Thyroid gland (tissue), 4 donors: ENCODE results near the gene SVIL. TPM values are rescaled to one million over a fixed set of nuclear protein-coding genes. Genes with fewer than 3 reads are reported as not detected.
"Not testable (repeated sequence)": the region's sequence is repeated elsewhere in the genome, so short reads cannot be mapped to it uniquely, and the experiment has no call there.

Experiments
- DNase-seq, 2 donors: peaks; one replicate each; pipeline ENCODE4 v3.0.0-alpha.2; 2019
- H3K27ac ChIP-seq, 3 donors: fragments of 200-600 bp; sonication (generic); 1 replicate in 2 of 3; 2 replicates in 1 of 3; pipeline ENCODE4 v1.5.1; 2016 to 2019; ENCODE audit warnings: mild to moderate bottlenecking in 1 of 3, moderate library complexity in 1 of 3
- H3K27me3 ChIP-seq: fragments of 200-600 bp; sonication (generic); one replicate; pipeline ENCODE4 v1.5.1; 2019
- H3K36me3 ChIP-seq, 2 donors: fragments of 200-600 bp; sonication (generic); one replicate each; pipeline ENCODE4 v1.5.1; 2016 to 2019
- H3K4me1 ChIP-seq, 2 donors: fragments of 200-600 bp; sonication (generic); one replicate each; pipeline ENCODE4 v1.5.1; 2017 to 2019
- H3K4me3 ChIP-seq, 3 donors: fragments of 200-600 bp; sonication (generic); replicated peaks in 1 of 3; 1 replicate in 2 of 3; 2 replicates in 1 of 3; pipeline ENCODE4 v1.5.1; 2016; ENCODE audit warnings: mild to moderate bottlenecking in 1 of 3
- H3K9me3 ChIP-seq: fragments of 200-600 bp; sonication (generic); one replicate; pipeline ENCODE4 v1.5.1; 2017
- POLR2A ChIP-seq, 2 donors: fragments of 450-650 bp; IDR thresholded peaks; one replicate each; pipeline ENCODE4 v1.6.1; 2017; ENCODE audit warnings: antibody characterized with exemption in 2 of 2, mild to moderate bottlenecking in 2 of 2, moderate library complexity in 1 of 2
- WGBS, 2 donors: methylation state at CpG; one replicate each; pipeline ENCODE4 v1.1.5; 2017; 5-methylcytosine and 5-hydroxymethylcytosine counted together
- intact Hi-C: fragments of 100-400 bp; cut with DNase I; formaldehyde crosslinking; loops from one replicate; pipeline ENCODE4 v1.15.1; 2023
- total RNA-seq, 4 donors: library from RNA; depleted of rRNA; stranded (reverse); fragments of >200 nt; gene quantifications; one replicate each; pipeline ENCODE4 v1.2.3, GENCODE V29; 2016
- TF ChIP-seq, protein P1 (sequence below), 6 experiments: fragments of 200-600 bp in 3 of 6; fragments of 450-650 bp in 3 of 6; sonication (generic) in 3 of 6; IDR thresholded peaks; one replicate each; pipeline ENCODE4 v1.5.1; 2016 to 2019; ENCODE audit warnings: antibody characterized with exemption in 6 of 6, mild to moderate bottlenecking in 2 of 6, inconsistent platforms in 1 of 6, moderate library complexity in 1 of 6

Gene SVIL
- total RNA-seq, 4 donors from 2014 or later = 59.9 to 211 (median 134) TPM

DNA sequence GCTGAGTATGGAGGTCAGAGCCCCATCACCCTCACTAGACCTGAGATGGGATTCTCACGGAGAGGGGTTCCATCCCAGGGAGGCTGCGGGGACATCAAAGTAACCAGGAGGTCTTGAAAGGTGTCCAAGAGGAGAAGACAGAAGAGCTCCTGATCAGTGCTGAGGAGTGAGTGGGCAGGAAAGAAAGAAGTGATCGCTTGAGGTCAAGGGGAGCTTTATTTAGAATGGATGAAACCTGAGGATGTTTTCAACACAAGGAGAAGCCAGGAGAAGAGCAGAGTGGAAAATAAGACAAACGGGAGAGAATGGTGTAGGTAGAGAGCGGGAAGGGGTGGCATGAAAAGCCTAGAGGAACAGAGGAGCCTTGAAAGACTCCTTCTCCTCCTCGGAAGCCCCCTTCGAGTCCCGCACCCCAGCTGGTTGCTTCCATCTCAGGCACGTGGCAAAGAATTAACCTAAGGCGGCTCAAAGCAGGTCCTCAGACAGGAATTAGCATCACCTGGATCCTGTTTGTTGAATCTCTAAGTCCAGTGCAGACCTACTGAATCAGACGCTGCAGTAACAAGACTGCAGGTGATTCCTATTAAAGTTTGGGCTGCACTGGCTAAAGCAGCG is 5.8 kb downstream of the SVIL start:
- no peak overlapping the region for H3K27ac ChIP-seq
- peaks cover 19 to 23% of the 10 kb centered on the region in 2 donors for H3K4me1 ChIP-seq
- no peak for DNase-seq
- H3K4me3 ChIP-seq = no peak overlapping the region
- H3K9me3 ChIP-seq = no peaks in the 10 kb centered on the region
- no peaks in the 10 kb centered on the region for H3K27me3 ChIP-seq
- intact Hi-C loops = no loop called here
- H3K36me3 ChIP-seq = no peaks in the 10 kb centered on the region
- TF ChIP-seq, protein P1, sequence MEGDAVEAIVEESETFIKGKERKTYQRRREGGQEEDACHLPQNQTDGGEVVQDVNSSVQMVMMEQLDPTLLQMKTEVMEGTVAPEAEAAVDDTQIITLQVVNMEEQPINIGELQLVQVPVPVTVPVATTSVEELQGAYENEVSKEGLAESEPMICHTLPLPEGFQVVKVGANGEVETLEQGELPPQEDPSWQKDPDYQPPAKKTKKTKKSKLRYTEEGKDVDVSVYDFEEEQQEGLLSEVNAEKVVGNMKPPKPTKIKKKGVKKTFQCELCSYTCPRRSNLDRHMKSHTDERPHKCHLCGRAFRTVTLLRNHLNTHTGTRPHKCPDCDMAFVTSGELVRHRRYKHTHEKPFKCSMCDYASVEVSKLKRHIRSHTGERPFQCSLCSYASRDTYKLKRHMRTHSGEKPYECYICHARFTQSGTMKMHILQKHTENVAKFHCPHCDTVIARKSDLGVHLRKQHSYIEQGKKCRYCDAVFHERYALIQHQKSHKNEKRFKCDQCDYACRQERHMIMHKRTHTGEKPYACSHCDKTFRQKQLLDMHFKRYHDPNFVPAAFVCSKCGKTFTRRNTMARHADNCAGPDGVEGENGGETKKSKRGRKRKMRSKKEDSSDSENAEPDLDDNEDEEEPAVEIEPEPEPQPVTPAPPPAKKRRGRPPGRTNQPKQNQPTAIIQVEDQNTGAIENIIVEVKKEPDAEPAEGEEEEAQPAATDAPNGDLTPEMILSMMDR (IDR thresholded peaks at IDR 0.05) = no peak
- TF ChIP-seq POLR2A (IDR thresholded peaks at IDR 0.05) = no peak
- WGBS, 2 donors = 93 to 95% methylated on average over 12 of the region's 12 CpGs

DNA sequence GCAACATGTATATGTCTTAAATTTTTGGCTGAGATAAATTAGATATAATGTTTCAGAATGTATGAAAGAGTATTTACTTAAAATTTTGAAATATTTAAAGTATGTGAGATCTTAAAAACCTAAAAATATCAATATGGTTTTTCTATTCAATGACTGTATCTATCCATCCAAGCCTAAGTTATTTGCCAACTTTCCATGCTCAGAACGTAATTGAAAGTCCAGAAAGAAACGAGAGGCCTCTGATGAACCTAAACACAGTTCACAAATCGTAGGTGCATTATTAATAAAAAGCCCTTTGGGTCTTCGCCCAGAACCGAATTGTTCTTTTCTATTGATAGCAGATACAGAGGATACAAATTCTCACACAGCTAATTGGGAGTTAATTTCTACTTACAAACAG is 6.5 kb downstream of the SVIL start:
- Histone ChIP-seq H3K4me1 (peaks cover 21 to 24% of the 10 kb centered on the region in 2 donors), H3K27me3 (no peaks in the 10 kb centered on the region), H3K27ac (no peak overlapping the region), H3K36me3 (no peaks in the 10 kb centered on the region), H3K9me3 (no peaks in the 10 kb centered on the region), H3K4me3 (no peak overlapping the region)
- intact Hi-C loops = no loop called here
- TF ChIP-seq, protein P1 (IDR thresholded peaks at IDR 0.05) = no peak
- no peak for TF ChIP-seq POLR2A (IDR thresholded peaks at IDR 0.05)
- WGBS, 2 donors = 73 to 82% methylated on average over 5 of the region's 5 CpGs
- DNase-seq = no peak

DNA sequence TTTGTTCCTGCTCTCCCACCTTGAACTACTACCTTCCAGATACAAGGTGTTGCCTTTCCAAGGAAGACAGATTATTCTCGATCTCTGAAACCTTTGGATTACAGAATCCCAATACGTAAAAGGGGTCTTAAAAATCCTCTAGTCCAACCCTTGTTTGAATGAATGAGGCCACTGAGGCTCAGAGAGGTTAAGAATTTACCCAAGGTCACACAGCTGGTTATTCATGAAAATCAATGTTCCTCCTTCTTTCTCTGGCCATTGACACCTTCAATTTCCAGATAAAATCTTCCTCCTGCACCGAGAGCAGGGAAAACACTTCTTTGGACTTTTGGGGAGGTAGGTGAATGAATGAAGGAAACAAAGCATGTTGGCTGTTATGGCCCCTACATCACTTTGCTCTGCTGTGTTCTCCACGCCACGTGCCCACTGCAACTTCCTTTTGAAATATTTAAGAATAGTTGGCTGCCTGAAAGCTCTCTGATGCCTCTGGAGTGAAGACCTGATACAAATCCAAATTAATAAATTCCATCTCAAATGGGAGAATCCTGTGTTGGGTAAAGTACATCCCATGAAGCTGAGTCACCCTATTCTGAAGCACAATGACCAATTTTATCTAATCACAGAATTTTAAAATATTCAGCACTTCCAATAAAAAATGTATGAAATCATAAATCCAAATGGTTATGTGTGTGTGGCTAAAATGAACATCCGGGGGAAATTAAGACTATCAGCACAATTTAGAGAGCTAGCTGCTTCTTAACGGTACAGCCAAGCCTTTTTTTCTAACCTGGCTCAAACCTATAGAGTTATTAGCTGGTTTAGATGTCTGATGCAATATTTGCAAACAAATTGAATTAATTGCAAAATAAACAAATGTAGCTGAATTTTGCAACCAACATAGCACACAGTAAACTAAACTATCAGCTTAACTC is 7.3 kb downstream of the SVIL start:
- no peak for TF ChIP-seq POLR2A (IDR thresholded peaks at IDR 0.05)
- TF ChIP-seq, protein P1 (IDR thresholded peaks at IDR 0.05) = no peak
- H3K27ac ChIP-seq = no peak overlapping the region
- WGBS, 2 donors = 74 to 90% methylated on average over 7 of the region's 7 CpGs
- no peak for DNase-seq
- H3K4me3 ChIP-seq = no peak overlapping the region
- H3K27me3 ChIP-seq = no peaks in the 10 kb centered on the region
- H3K9me3 ChIP-seq = no peaks in the 10 kb centered on the region
- intact Hi-C loops = no loop called here
- peaks cover 22 to 32% of the 10 kb centered on the region in 2 donors for H3K4me1 ChIP-seq
- no peaks in the 10 kb centered on the region for H3K36me3 ChIP-seq

DNA sequence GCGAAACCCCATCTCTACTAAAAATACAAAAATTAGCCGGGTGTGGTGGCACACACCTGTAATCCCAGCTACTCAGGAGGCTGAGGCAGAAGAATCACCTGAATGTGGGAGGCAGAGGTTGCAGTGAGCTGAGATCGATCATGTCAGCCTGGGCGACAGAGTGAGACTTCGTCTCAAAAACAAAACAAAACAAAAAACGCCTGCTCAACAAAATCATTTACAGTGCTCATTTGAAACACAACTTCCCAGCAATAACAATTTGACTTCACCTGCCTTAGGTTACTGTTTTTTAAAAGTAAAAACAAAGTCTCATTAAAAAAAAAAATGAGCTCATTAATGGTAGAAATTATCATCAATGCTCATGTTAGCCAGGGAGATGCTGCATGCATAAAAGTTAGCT is 10.4 kb downstream of the SVIL start:
- H3K27ac ChIP-seq, H3K27me3 ChIP-seq, H3K4me3 ChIP-seq, intact Hi-C loops, DNase-seq, H3K36me3 ChIP-seq, H3K9me3 ChIP-seq: not testable (repeated sequence)
- H3K4me1 ChIP-seq = peaks cover 30 to 43% of the 10 kb centered on the region in 2 donors
- 94 to 95% methylated on average over 6 of the region's 6 CpGs for WGBS, 2 donors

DNA sequence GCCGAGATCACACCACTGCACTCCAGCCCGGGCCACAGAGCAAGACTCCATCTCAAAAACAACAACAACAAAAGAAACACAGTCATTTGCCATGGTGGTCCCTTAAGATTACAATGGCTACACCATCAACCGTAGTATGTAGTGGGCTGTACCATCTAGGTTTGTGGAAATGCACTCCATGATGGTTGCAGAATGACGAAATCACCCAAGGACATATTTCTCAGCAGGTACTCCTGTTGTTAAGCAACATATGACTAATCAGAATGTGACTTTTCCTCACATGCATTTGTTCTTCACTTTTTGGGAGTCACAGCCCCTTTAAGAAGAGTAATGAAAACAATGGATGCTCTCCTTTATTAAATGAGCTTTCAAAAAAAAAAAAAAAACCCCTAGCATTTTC is 11.0 kb downstream of the SVIL start:
- no peak overlapping the region for H3K27ac ChIP-seq
- 86 to 92% methylated on average over 4 of the region's 4 CpGs for WGBS, 2 donors
- intact Hi-C loops = no loop called here
- no peak for DNase-seq
- H3K36me3 ChIP-seq = no peaks in the 10 kb centered on the region
- H3K4me1 ChIP-seq = peaks cover 36 to 45% of the 10 kb centered on the region in 2 donors
- H3K4me3 ChIP-seq = no peak overlapping the region
- no peaks in the 10 kb centered on the region for H3K27me3 ChIP-seq
- TF ChIP-seq, protein P1 (IDR thresholded peaks at IDR 0.05) = no peak
- TF ChIP-seq POLR2A (IDR thresholded peaks at IDR 0.05) = no peak
- no peaks in the 10 kb centered on the region for H3K9me3 ChIP-seq
